CD14-positive monocyte (primary cell): Measurements from ENCODE around the gene SLC2A9. TPM values are rescaled to one million over a fixed set of nuclear protein-coding genes. Genes with fewer than 3 reads are reported as not detected.

Experiments
- DNase-seq, 3 donors: peaks; one replicate each; pipeline ENCODE4 v3.0.0-alpha.2; 2011 to 2022
- H2AFZ ChIP-seq: 2 replicates; pipeline ENCODE4 v1.6.0; 2012; ENCODE audit warnings: mild to moderate bottlenecking, low read depth, low read length, inconsistent platforms; ENCODE audit not compliant: insufficient read depth, poor library complexity, severe bottlenecking
- H3K27ac ChIP-seq, 2 donors: 1 replicate in 1 of 2; 2 replicates in 1 of 2; pipeline ENCODE4 v1.5.1; 2012 to 2013; ENCODE audit warnings: low read length in 2 of 2, control low read depth in 1 of 2, inconsistent platforms in 1 of 2, low read depth in 1 of 2, mild to moderate bottlenecking in 1 of 2
- H3K27me3 ChIP-seq, 2 donors: one replicate each; pipeline versions ENCODE4 v1.6.0 to v1.6.1; 2011 to 2013; ENCODE audit warnings: low read length in 2 of 2; ENCODE audit not compliant: control insufficient read depth in 2 of 2, insufficient read depth in 2 of 2
- H3K36me3 ChIP-seq, 2 donors: replicated peaks in 1 of 2; 1 replicate in 1 of 2; 2 replicates in 1 of 2; pipeline versions ENCODE4 v1.5.1 to v1.6.1; 2012 to 2013; ENCODE audit warnings: low read length in 2 of 2, control low read depth in 1 of 2, inconsistent platforms in 1 of 2, mild to moderate bottlenecking in 1 of 2; ENCODE audit not compliant: insufficient read depth in 2 of 2, control insufficient read depth in 1 of 2
- H3K4me1 ChIP-seq, 2 donors: 1 replicate in 1 of 2; 2 replicates in 1 of 2; pipeline versions ENCODE4 v1.5.1 to v1.6.1; 2012 to 2013; ENCODE audit warnings: low read length in 2 of 2, control low read depth in 1 of 2, inconsistent platforms in 1 of 2, mild to moderate bottlenecking in 1 of 2, moderate library complexity in 1 of 2; ENCODE audit not compliant: insufficient read depth in 2 of 2, control insufficient read depth in 1 of 2
- H3K4me2 ChIP-seq: replicated peaks from 2 replicates; pipeline ENCODE3; 2012; ENCODE audit warnings: low read length, moderate library complexity, mild to moderate bottlenecking; ENCODE audit not compliant: poor library complexity, severe bottlenecking; ENCODE audit errors: extremely low read depth
- H3K4me3 ChIP-seq, 3 experiments: fragments of 200-600 bp in 1 of 3; sonication (generic) in 1 of 3; replicated peaks in 1 of 3; 1 replicate in 2 of 3; 2 replicates in 1 of 3; pipeline ENCODE4 v1.5.1; 2011 to 2013; ENCODE audit warnings: low read length in 3 of 3, mild to moderate bottlenecking in 3 of 3, control low read depth in 2 of 3, low read depth in 2 of 3, inconsistent platforms in 1 of 3, moderate library complexity in 1 of 3
- H3K79me2 ChIP-seq: 2 replicates; pipeline ENCODE4 v1.6.0; 2012; ENCODE audit warnings: mild to moderate bottlenecking, control low read depth, inconsistent platforms, low read length, moderate library complexity; ENCODE audit not compliant: insufficient read depth
- H3K9ac ChIP-seq: 2 replicates; pipeline ENCODE4 v1.6.0; 2017; ENCODE audit warnings: low read length, mild to moderate bottlenecking; ENCODE audit not compliant: insufficient read depth, poor library complexity, severe bottlenecking
- H3K9me3 ChIP-seq, 2 donors: replicated peaks in 1 of 2; 1 replicate in 1 of 2; 2 replicates in 1 of 2; pipeline versions ENCODE4 v1.5.1 to v1.6.1; 2012 to 2013; ENCODE audit warnings: low read length in 2 of 2, control low read depth in 1 of 2; ENCODE audit not compliant: control insufficient read depth in 1 of 2, insufficient read depth in 1 of 2
- H4K20me1 ChIP-seq: 2 replicates; pipeline ENCODE4 v1.6.0; 2012; ENCODE audit warnings: mild to moderate bottlenecking, low read length, control low read depth, moderate library complexity; ENCODE audit not compliant: insufficient read depth
- H3K27ac Mint-ChIP-seq, 7 donors: one replicate each; pipeline ENCODE4 v1.8.0; 2020; ENCODE audit warnings: mild to moderate bottlenecking in 7 of 7, mixed read lengths in 7 of 7, moderate library complexity in 6 of 7, inconsistent platforms in 2 of 7
- H3K27me3 Mint-ChIP-seq, 3 donors: one replicate each; pipeline ENCODE4 v1.8.0; 2021 to 2022; ENCODE audit warnings: low read depth in 3 of 3, mild to moderate bottlenecking in 3 of 3, mixed read lengths in 3 of 3, moderate library complexity in 3 of 3, inconsistent platforms in 1 of 3
- H3K36me3 Mint-ChIP-seq, 2 donors: one replicate each; pipeline ENCODE4 v1.8.0; 2020; ENCODE audit warnings: mixed read lengths in 2 of 2, inconsistent platforms in 1 of 2, mild to moderate bottlenecking in 1 of 2
- H3K4me1 Mint-ChIP-seq: one replicate; pipeline ENCODE4 v1.8.0; 2020; ENCODE audit warnings: mild to moderate bottlenecking, mixed read lengths
- H3K4me3 Mint-ChIP-seq, 2 donors: one replicate each; pipeline ENCODE4 v1.8.0; 2020; ENCODE audit warnings: mild to moderate bottlenecking in 2 of 2, mixed read lengths in 2 of 2, moderate library complexity in 1 of 2
- H3K9me3 Mint-ChIP-seq, 7 donors: one replicate each; pipeline ENCODE4 v1.8.0; 2020 to 2022; ENCODE audit warnings: mixed read lengths in 7 of 7, mild to moderate bottlenecking in 6 of 7, moderate library complexity in 6 of 7, inconsistent platforms in 2 of 7
- WGBS: methylation state at CpG from one replicate; pipeline ENCODE4 v1.1.5; 2013; ENCODE audit warnings: missing lambda C conversion rate; ENCODE audit not compliant: insufficient coverage; 5-methylcytosine and 5-hydroxymethylcytosine counted together
- intact Hi-C, 2 donors: fragments of 100-400 bp; cut with micrococcal nuclease; formaldehyde crosslinking; loops; one replicate each; pipeline versions ENCODE4 v1.15.0 to v1.15.1; 2023
- polyA plus RNA-seq, 3 donors: library from polyadenylated mRNA; depleted of rRNA in 1 of 3; unstranded in 2 of 3; stranded (reverse) in 1 of 3; fragments of 300-500 nt in 2 of 3; fragments of >200 nt in 1 of 3; fragmentation: Illumina TruSeq in 2 of 3; gene quantifications; 1 replicate in 2 of 3; 2 replicates in 1 of 3; pipeline ENCODE4 v1.2.3, GENCODE V29; 2012 to 2021
- TF ChIP-seq, protein P1 (sequence below): fragments of 200-600 bp; IDR thresholded peaks from one replicate; pipeline ENCODE4 v1.8.0; 2022; ENCODE audit warnings: antibody characterized with exemption, mild to moderate bottlenecking

The SLC2A9 gene
- polyA plus RNA-seq, 3 donors, result 27.3 to 38.6 (median 34.7) TPM

DNA sequence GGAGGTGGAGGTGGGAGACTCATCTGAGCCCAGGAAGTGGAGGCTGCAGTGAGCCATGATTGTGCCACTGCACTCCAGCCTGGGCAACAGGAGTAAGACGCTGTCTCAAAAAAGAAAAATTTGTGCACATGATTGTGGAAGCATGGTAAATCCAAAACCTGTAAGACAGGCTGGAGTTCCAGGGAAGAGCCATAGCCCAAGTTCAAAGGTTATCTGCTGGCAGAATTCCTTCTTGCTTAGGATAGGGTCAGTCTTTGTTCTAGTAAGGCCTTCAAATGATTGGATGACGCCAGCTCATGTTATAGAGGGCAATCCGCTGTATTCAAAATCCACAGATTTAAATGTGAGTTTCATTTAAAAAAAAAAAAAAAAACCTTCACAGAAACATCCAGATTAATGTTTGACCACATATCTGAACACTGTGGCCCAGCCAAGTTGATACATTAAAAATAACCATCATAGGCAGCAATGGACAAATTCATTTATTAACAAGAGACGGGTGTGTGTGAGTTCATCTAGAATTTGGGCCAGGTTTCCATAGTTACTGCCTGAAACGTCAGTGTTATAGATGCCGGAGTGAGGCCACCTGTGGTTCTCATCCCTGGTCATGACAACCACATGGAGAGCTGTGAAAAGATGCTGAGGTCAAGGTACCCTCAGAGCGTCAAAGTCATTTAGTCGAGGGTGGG, 35.2 kb upstream of the SLC2A9 start:
- Mint-ChIP-seq H3K9me3 (peaks cover 0 to 5% (median 0%) of the 10 kb centered on the region in 7 donors), H3K36me3 (peaks cover 13 to 19% of the 10 kb centered on the region in 2 donors), H3K27ac (peak overlapping the region in 1 of 7 donors; percentile 27), H3K4me1 (peaks cover 20% of the 10 kb centered on the region), H3K27me3 (peaks cover 6 to 9% (median 8%) of the 10 kb centered on the region in 3 donors), H3K4me3 (no peak overlapping the region)
- Histone ChIP-seq H3K9me3 (no peaks in the 10 kb centered on the region), H3K27me3 (no peaks in the 10 kb centered on the region), H3K4me2 (no peak overlapping the region), H3K9ac (no peak overlapping the region), H3K4me3 (no peak overlapping the region), H3K4me1 (peaks cover 12 to 14% of the 10 kb centered on the region in 2 donors), H3K27ac (no peak overlapping the region), H4K20me1 (no peaks in the 10 kb centered on the region), H3K36me3 (peaks cover 0 to 4% of the 10 kb centered on the region in 2 donors), H3K79me2 (no peaks in the 10 kb centered on the region), H2AFZ (no peak overlapping the region)
- intact Hi-C loops, result no loop called here
- TF ChIP-seq, protein P1, sequence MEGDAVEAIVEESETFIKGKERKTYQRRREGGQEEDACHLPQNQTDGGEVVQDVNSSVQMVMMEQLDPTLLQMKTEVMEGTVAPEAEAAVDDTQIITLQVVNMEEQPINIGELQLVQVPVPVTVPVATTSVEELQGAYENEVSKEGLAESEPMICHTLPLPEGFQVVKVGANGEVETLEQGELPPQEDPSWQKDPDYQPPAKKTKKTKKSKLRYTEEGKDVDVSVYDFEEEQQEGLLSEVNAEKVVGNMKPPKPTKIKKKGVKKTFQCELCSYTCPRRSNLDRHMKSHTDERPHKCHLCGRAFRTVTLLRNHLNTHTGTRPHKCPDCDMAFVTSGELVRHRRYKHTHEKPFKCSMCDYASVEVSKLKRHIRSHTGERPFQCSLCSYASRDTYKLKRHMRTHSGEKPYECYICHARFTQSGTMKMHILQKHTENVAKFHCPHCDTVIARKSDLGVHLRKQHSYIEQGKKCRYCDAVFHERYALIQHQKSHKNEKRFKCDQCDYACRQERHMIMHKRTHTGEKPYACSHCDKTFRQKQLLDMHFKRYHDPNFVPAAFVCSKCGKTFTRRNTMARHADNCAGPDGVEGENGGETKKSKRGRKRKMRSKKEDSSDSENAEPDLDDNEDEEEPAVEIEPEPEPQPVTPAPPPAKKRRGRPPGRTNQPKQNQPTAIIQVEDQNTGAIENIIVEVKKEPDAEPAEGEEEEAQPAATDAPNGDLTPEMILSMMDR, result no peak
- 99% methylated on average over 8 of the region's 8 CpGs for WGBS
- DNase-seq, result no peak

DNA sequence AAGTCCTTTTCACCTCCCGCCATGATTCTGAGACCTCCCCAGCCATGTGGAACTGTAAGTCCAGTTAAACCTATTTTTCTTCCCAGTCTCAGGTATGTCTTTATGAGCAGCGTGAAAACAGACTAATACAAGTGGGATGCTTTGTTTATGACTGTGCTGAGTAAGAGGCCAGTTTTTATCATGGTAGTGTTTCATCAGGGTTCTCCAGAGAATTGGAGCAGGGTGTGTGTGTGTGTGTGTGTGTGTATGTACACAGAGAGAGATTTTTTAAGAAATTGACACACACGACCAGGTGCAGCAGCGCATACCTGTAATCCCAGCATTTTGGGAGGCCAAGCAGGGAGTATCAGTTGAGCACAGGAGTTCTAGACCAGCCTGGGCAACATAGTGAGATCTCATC, 34.6 kb upstream of the SLC2A9 start:
- H3K27ac ChIP-seq, result no peak overlapping the region
- H3K4me1 Mint-ChIP-seq, result peaks cover 14% of the 10 kb centered on the region
- H3K27ac Mint-ChIP-seq, result no peak overlapping the region
- no peaks in the 10 kb centered on the region for H3K79me2 ChIP-seq
- TF ChIP-seq, protein P1, result no peak
- H3K27me3 ChIP-seq, result no peaks in the 10 kb centered on the region
- H3K4me2 ChIP-seq, result no peak overlapping the region
- H3K4me3 ChIP-seq, result no peak overlapping the region
- no peak for DNase-seq
- no peak overlapping the region for H3K9ac ChIP-seq
- intact Hi-C loops, result no loop called here
- H4K20me1 ChIP-seq, result no peaks in the 10 kb centered on the region
- peaks cover 6 to 8% of the 10 kb centered on the region in 2 donors for H3K4me1 ChIP-seq
- peaks cover 9 to 11% (median 10%) of the 10 kb centered on the region in 3 donors for H3K27me3 Mint-ChIP-seq
- H3K9me3 Mint-ChIP-seq, result peaks cover 0 to 5% (median 0%) of the 10 kb centered on the region in 7 donors
- H3K9me3 ChIP-seq, result no peaks in the 10 kb centered on the region
- H3K36me3 Mint-ChIP-seq, result peaks cover 13 to 19% of the 10 kb centered on the region in 2 donors
- H2AFZ ChIP-seq, result no peak overlapping the region
- H3K36me3 ChIP-seq, result peaks cover 0 to 4% of the 10 kb centered on the region in 2 donors
- 100% methylated on average over 3 of the region's 4 CpGs for WGBS
- no peak overlapping the region for H3K4me3 Mint-ChIP-seq
